Astrocyte (in vitro differentiated cells and primary cell): ENCODE data around the gene F7. TPM values are rescaled to one million over a fixed set of nuclear protein-coding genes. Genes with fewer than 3 reads are reported as not detected.

Source experiments
- DNase-seq: peaks from one replicate; pipeline ENCODE4 v3.0.0-alpha.2; 2010; ENCODE audit warnings: low read depth
- FAIRE-seq: peaks from 2 replicates; lab custom pipeline; 2011; peaks lifted over from hg19 to GRCh38; lab: Jason Lieb, UNC
- H2AFZ ChIP-seq: 2 replicates; pipeline ENCODE4 v1.6.0; 2012; ENCODE audit warnings: low read depth, low read length, inconsistent platforms
- H3K27ac ChIP-seq: 2 replicates; pipeline ENCODE4 v1.5.1; 2011; ENCODE audit warnings: low read depth, low read length, inconsistent platforms
- H3K27me3 ChIP-seq: 2 replicates; pipeline ENCODE4 v1.6.0; 2011; ENCODE audit warnings: low read length, inconsistent platforms; ENCODE audit not compliant: insufficient read depth
- H3K36me3 ChIP-seq: 2 replicates; pipeline ENCODE4 v1.5.1; 2011; ENCODE audit warnings: low read length, inconsistent platforms; ENCODE audit not compliant: insufficient read depth
- H3K4me1 ChIP-seq: 2 replicates; pipeline ENCODE4 v1.5.1; 2011; ENCODE audit warnings: low read length, inconsistent platforms; ENCODE audit not compliant: insufficient read depth
- H3K4me2 ChIP-seq: 2 replicates; pipeline ENCODE4 v1.6.0; 2012; ENCODE audit warnings: low read length, inconsistent platforms
- H3K4me3 ChIP-seq: 2 replicates; pipeline ENCODE4 v1.5.1; 2011; ENCODE audit warnings: low read depth, mild to moderate bottlenecking, low read length, inconsistent platforms; ENCODE audit not compliant: insufficient read depth
- H3K79me2 ChIP-seq: 2 replicates; pipeline ENCODE4 v1.6.0; 2012; ENCODE audit warnings: mild to moderate bottlenecking, low read length, inconsistent platforms; ENCODE audit not compliant: insufficient read depth
- H3K9ac ChIP-seq: 2 replicates; pipeline ENCODE4 v1.6.0; 2012; ENCODE audit warnings: mild to moderate bottlenecking, low read length, inconsistent platforms
- H3K9me3 ChIP-seq: 2 replicates; pipeline ENCODE4 v1.5.1; 2012; ENCODE audit warnings: low read depth, mild to moderate bottlenecking, low read length, inconsistent platforms; ENCODE audit not compliant: insufficient read depth
- H4K20me1 ChIP-seq: 2 replicates; pipeline ENCODE4 v1.6.0; 2012; ENCODE audit warnings: low read length, inconsistent platforms; ENCODE audit not compliant: insufficient read depth
- H3K27ac Mint-ChIP-seq: one replicate; pipeline ENCODE4 v1.8.0; 2021; ENCODE audit warnings: mild to moderate bottlenecking, mixed read lengths; ENCODE audit not compliant: unreplicated experiment
- H3K27me3 Mint-ChIP-seq: one replicate; pipeline ENCODE4 v1.8.0; 2021; ENCODE audit warnings: low read depth, mixed read lengths; ENCODE audit not compliant: unreplicated experiment
- H3K36me3 Mint-ChIP-seq: one replicate; pipeline ENCODE4 v1.8.0; 2021; ENCODE audit warnings: low read depth, mixed read lengths; ENCODE audit not compliant: unreplicated experiment
- H3K4me1 Mint-ChIP-seq: one replicate; pipeline ENCODE4 v1.8.0; 2021; ENCODE audit warnings: low read depth, mixed read lengths; ENCODE audit not compliant: unreplicated experiment
- H3K4me3 Mint-ChIP-seq: one replicate; pipeline ENCODE4 v1.8.0; 2021; ENCODE audit warnings: mild to moderate bottlenecking, moderate library complexity, mixed read lengths; ENCODE audit not compliant: unreplicated experiment
- H3K9me3 Mint-ChIP-seq: one replicate; pipeline ENCODE4 v1.8.0; 2021; ENCODE audit warnings: mild to moderate bottlenecking, mixed read lengths; ENCODE audit not compliant: unreplicated experiment
- CTCF ChIP-seq: IDR thresholded peaks from 2 replicates; pipeline ENCODE4 v1.5.1; 2011; ENCODE audit warnings: low read depth, mild to moderate bottlenecking, inconsistent platforms, low read length, moderate library complexity; ENCODE audit not compliant: insufficient read depth
- EZH2 ChIP-seq: IDR thresholded peaks from 2 replicates; pipeline ENCODE4 v1.6.1; 2012; ENCODE audit warnings: mild to moderate bottlenecking, low read length, inconsistent platforms; ENCODE audit not compliant: insufficient read depth
- total RNA-seq: library from RNA; stranded (reverse); gene quantifications from 2 replicates; pipeline ENCODE4 v1.2.1, GENCODE V29; 2021

The F7 gene
- total RNA-seq, 1 donor from 2014 or later = not detected

- no peak overlapping the region for H3K4me3 Mint-ChIP-seq
- Histone ChIP-seq H3K79me2 (no peaks in the 10 kb centered on the region), H3K4me2 (no peak overlapping the region), H4K20me1 (no peaks in the 10 kb centered on the region), H3K4me3 (no peak overlapping the region), H3K36me3 (no peaks in the 10 kb centered on the region), H3K9me3 (no peaks in the 10 kb centered on the region), H3K27me3 (peaks cover 7% of the 10 kb centered on the region), H3K9ac (no peak overlapping the region), H3K27ac (no peak overlapping the region), H2AFZ (no peak overlapping the region), H3K4me1 (no peaks in the 10 kb centered on the region)
- peaks cover 3% of the 10 kb centered on the region for H3K9me3 Mint-ChIP-seq
- TF ChIP-seq EZH2 (no peak), CTCF (no peak)
- H3K36me3 Mint-ChIP-seq = no peaks in the 10 kb centered on the region
- DNase-seq (no peak), FAIRE-seq (no peak)
- H3K27me3 Mint-ChIP-seq = peaks cover 16% of the 10 kb centered on the region
- H3K4me1 Mint-ChIP-seq = no peaks in the 10 kb centered on the region
- no peak overlapping the region for H3K27ac Mint-ChIP-seq
These were observed 35.3 kb downstream of the F7 start for GRCh38 chr13:113140677-113141600.

- no peaks in the 10 kb centered on the region for H3K36me3 ChIP-seq
- no peak overlapping the region for H3K4me2 ChIP-seq
- H2AFZ ChIP-seq = no peak overlapping the region
- FAIRE-seq (no peak), DNase-seq (no peak)
- Mint-ChIP-seq H3K36me3 (no peaks in the 10 kb centered on the region), H3K27ac (no peak overlapping the region), H3K27me3 (peaks cover 17% of the 10 kb centered on the region), H3K4me1 (no peaks in the 10 kb centered on the region), H3K9me3 (peaks cover 3% of the 10 kb centered on the region), H3K4me3 (no peak overlapping the region)
- no peaks in the 10 kb centered on the region for H3K9me3 ChIP-seq
- H4K20me1 ChIP-seq = no peaks in the 10 kb centered on the region
- no peak overlapping the region for H3K4me3 ChIP-seq
- no peak overlapping the region for H3K27ac ChIP-seq
- no peaks in the 10 kb centered on the region for H3K4me1 ChIP-seq
- TF ChIP-seq CTCF = no peak
- no peak for TF ChIP-seq EZH2
- H3K79me2 ChIP-seq = no peaks in the 10 kb centered on the region
- H3K9ac ChIP-seq = no peak overlapping the region
- peaks cover 7% of the 10 kb centered on the region for H3K27me3 ChIP-seq
These were observed 36.0 kb downstream of the F7 start for GRCh38 chr13:113141601-113141970.

- peaks cover 26% of the 10 kb centered on the region for H3K27me3 Mint-ChIP-seq
- H2AFZ ChIP-seq = no peak overlapping the region
- no peak overlapping the region for H3K27ac ChIP-seq
- no peak overlapping the region for H3K4me3 Mint-ChIP-seq
- H3K27me3 ChIP-seq = peaks cover 1% of the 10 kb centered on the region
- H3K4me1 ChIP-seq = no peaks in the 10 kb centered on the region
- H3K79me2 ChIP-seq = no peaks in the 10 kb centered on the region
- H3K4me3 ChIP-seq = no peak overlapping the region
- no peaks in the 10 kb centered on the region for H3K4me1 Mint-ChIP-seq
- no peaks in the 10 kb centered on the region for H3K9me3 Mint-ChIP-seq
- no peak overlapping the region for H3K9ac ChIP-seq
- H3K9me3 ChIP-seq = no peaks in the 10 kb centered on the region
- no peak for TF ChIP-seq EZH2
- no peak for TF ChIP-seq CTCF
- no peaks in the 10 kb centered on the region for H4K20me1 ChIP-seq
- H3K27ac Mint-ChIP-seq = no peak overlapping the region
- H3K4me2 ChIP-seq = no peak overlapping the region
- no peaks in the 10 kb centered on the region for H3K36me3 Mint-ChIP-seq
- H3K36me3 ChIP-seq = no peaks in the 10 kb centered on the region
- FAIRE-seq (no peak), DNase-seq (no peak)
These were observed 37.3 kb downstream of the F7 start for GRCh38 chr13:113142876-113143275.
